Spleen (tissue), 11 donors: ENCODE data around the gene AP1G2. TPM values are rescaled to one million over a fixed set of nuclear protein-coding genes. Genes with fewer than 3 reads are reported as not detected.
"Not testable (repeated sequence)": the region's sequence is repeated elsewhere in the genome, so short reads cannot be mapped to it uniquely, and the experiment has no call there.

ENCODE experiments used
- DNase-seq: peaks from one replicate; pipeline ENCODE4 v3.0.0-alpha.2; 2020
- H3K27ac ChIP-seq, 8 donors: fragments of 200-600 bp; sonication (generic) in 7 of 8; 1 replicate in 4 of 8; 2 replicates in 4 of 8; pipeline versions ENCODE4 v1.5.0 to v1.8.0; 2016 to 2021; ENCODE audit warnings: inconsistent platforms in 4 of 8, mild to moderate bottlenecking in 4 of 8, moderate library complexity in 1 of 8
- H3K27me3 ChIP-seq, 7 donors: fragments of 200-600 bp; sonication (generic) in 6 of 7; replicated peaks in 1 of 7; 1 replicate in 4 of 7; 2 replicates in 3 of 7; pipeline versions ENCODE4 v1.5.0 to v1.8.0; 2016 to 2021; ENCODE audit warnings: inconsistent platforms in 3 of 7, mild to moderate bottlenecking in 1 of 7
- H3K36me3 ChIP-seq, 6 donors: fragments of 200-600 bp; sonication (generic) in 5 of 6; 1 replicate in 4 of 6; 2 replicates in 2 of 6; pipeline versions ENCODE4 v1.5.0 to v1.8.0; 2016 to 2021; ENCODE audit warnings: inconsistent platforms in 2 of 6
- H3K4me1 ChIP-seq, 6 donors: fragments of 200-600 bp; sonication (generic) in 5 of 6; 1 replicate in 3 of 6; 2 replicates in 3 of 6; pipeline versions ENCODE4 v1.5.0 to v1.8.0; 2016 to 2021; ENCODE audit warnings: inconsistent platforms in 3 of 6
- H3K4me3 ChIP-seq, 8 donors: fragments of 200-600 bp; sonication (generic) in 7 of 8; 1 replicate in 4 of 8; 2 replicates in 4 of 8; pipeline versions ENCODE4 v1.5.0 to v1.8.0; 2016 to 2021; ENCODE audit warnings: inconsistent platforms in 4 of 8, mild to moderate bottlenecking in 4 of 8, moderate library complexity in 2 of 8
- H3K9me3 ChIP-seq, 8 donors: fragments of 200-600 bp; sonication (generic) in 7 of 8; 1 replicate in 4 of 8; 2 replicates in 4 of 8; pipeline versions ENCODE4 v1.5.0 to v1.8.0; 2016 to 2021; ENCODE audit warnings: inconsistent platforms in 4 of 8
- POLR2A ChIP-seq, 3 donors: fragments of 450-650 bp; IDR thresholded peaks; one replicate each; pipeline ENCODE4 v1.5.1; 2017; ENCODE audit warnings: antibody characterized with exemption in 3 of 3, mild to moderate bottlenecking in 1 of 3
- POLR2AphosphoS5 ChIP-seq, 3 donors: sonication (generic); formaldehyde crosslinking; IDR thresholded peaks; one replicate each; pipeline ENCODE4 v1.5.1; 2017; ENCODE audit warnings: antibody characterized with exemption in 3 of 3
- WGBS, 5 donors: extraction: QIAGEN DNeasy Blood & Tissue Kit in 3 of 5; methylation state at CpG; one replicate each; pipeline versions ENCODE4 v1.1.5 to v1.1.7; 2013 to 2018; 5-methylcytosine and 5-hydroxymethylcytosine counted together
- intact Hi-C: fragments of 100-400 bp; cut with DNase I; formaldehyde crosslinking; loops from one replicate; pipeline ENCODE4 v1.15.0; 2023; ENCODE audit warnings: low total_unique reads
- polyA plus RNA-seq, 3 donors: library from polyadenylated mRNA; stranded (reverse); fragments of 200-250 nt; gene quantifications; one replicate each; pipeline ENCODE4 v1.2.1, GENCODE V29; 2013
- total RNA-seq, 7 donors: library from RNA; depleted of rRNA in 3 of 7; stranded (reverse); fragments of >200 nt in 3 of 7; fragmentation: NEBNext Ultra II Directional in 4 of 7; extraction: Animal tissue kit (Norgen Biotek cat#: 25700) in 4 of 7; gene quantifications; one replicate each; pipeline versions ENCODE4 v1.1.0 to v1.2.1, GENCODE V29; 2016 to 2021
- TF ChIP-seq, protein P1 (sequence below), 11 experiments: fragments of 200-600 bp in 7 of 11; fragments of 450-650 bp in 4 of 11; sonication (generic) in 4 of 11; IDR thresholded peaks in 8 of 11; conservative IDR thresholded peaks in 3 of 11; 1 replicate in 7 of 11; 2 replicates in 4 of 11; pipeline versions ENCODE4 v1.4.0 to v1.8.0; 2016 to 2021; ENCODE audit warnings: antibody characterized with exemption in 11 of 11, inconsistent platforms in 4 of 11, mild to moderate bottlenecking in 1 of 11
- donor health status: healthy with polysubstance abuse.
- donor health status: DM: no; HTN: no; CAD: no; lungs with moderate emphysema.
- donor health status: DM: no; HTN: no; CAD: no.
- donor health status: Bipolar disorder and iron deficiency.
- donor health status: healthy.
- donor health status: DM: no; HTN: no; CAD: no.
- donor health status: DM: yes; HTN: yes; CAD: no.

AP1G2 gene
- total and polyA plus RNA-seq, 10 donors = 126 to 267 (median 187) TPM

DNA sequence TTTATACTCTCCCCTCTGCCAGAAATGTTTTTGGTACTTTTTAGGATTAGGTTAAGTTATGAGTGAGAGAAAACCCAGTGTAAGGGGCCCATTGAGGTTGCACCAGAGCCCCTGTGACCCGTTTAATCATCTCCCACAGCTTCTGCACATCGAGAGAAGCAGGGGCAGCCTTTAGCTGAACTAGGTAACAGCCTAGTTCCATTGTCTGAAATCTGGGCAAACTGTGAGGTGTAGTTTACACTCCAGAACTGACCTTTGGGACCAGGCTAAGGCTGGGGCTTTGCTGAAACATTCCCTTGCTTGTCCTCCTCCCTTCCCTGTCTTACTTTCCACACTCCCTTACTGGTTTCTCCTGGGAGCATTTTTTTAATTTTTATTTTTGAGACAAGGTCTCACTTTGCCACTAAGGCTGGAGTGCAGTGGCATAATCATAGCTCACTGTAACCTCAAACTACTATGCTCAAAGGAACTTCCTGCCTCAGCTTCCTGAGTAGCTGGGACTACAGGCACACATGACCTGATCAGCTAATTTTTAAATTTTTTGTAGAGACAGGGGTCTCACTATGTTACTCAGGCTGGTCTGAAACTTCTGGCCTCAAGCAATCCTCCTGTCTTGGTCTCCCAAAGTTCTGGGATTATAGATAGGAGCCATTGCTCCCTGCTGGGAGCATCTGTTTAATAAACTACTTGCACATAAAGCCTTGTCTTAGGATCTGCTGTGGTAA lies 42.7 kb upstream of the AP1G2 start:
- Histone ChIP-seq H3K36me3 (no peaks in the 10 kb centered on the region), H3K4me1 (peaks cover 0 to 15% (median 11%) of the 10 kb centered on the region in 6 donors), H3K9me3 (no peaks in the 10 kb centered on the region), H3K27ac (peak overlapping the region; percentile 29 to 77 (median 56)), H3K4me3 (no peak overlapping the region), H3K27me3 (no peaks in the 10 kb centered on the region)
- WGBS, 5 donors = 17 to 33% (median 24%) methylated on average over 2 of the region's 2 CpGs
- TF ChIP-seq POLR2AphosphoS5 (IDR thresholded peaks at IDR 0.05) = no peak
- TF ChIP-seq, protein P1, sequence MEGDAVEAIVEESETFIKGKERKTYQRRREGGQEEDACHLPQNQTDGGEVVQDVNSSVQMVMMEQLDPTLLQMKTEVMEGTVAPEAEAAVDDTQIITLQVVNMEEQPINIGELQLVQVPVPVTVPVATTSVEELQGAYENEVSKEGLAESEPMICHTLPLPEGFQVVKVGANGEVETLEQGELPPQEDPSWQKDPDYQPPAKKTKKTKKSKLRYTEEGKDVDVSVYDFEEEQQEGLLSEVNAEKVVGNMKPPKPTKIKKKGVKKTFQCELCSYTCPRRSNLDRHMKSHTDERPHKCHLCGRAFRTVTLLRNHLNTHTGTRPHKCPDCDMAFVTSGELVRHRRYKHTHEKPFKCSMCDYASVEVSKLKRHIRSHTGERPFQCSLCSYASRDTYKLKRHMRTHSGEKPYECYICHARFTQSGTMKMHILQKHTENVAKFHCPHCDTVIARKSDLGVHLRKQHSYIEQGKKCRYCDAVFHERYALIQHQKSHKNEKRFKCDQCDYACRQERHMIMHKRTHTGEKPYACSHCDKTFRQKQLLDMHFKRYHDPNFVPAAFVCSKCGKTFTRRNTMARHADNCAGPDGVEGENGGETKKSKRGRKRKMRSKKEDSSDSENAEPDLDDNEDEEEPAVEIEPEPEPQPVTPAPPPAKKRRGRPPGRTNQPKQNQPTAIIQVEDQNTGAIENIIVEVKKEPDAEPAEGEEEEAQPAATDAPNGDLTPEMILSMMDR (IDR thresholded peaks at IDR 0.05 in 8 of 11, conservative IDR thresholded peaks at IDR 0.05 in 3 of 11) = no peak
- no peak for TF ChIP-seq POLR2A (IDR thresholded peaks at IDR 0.05)
- DNase-seq = no peak
- intact Hi-C loops = no loop called here

DNA sequence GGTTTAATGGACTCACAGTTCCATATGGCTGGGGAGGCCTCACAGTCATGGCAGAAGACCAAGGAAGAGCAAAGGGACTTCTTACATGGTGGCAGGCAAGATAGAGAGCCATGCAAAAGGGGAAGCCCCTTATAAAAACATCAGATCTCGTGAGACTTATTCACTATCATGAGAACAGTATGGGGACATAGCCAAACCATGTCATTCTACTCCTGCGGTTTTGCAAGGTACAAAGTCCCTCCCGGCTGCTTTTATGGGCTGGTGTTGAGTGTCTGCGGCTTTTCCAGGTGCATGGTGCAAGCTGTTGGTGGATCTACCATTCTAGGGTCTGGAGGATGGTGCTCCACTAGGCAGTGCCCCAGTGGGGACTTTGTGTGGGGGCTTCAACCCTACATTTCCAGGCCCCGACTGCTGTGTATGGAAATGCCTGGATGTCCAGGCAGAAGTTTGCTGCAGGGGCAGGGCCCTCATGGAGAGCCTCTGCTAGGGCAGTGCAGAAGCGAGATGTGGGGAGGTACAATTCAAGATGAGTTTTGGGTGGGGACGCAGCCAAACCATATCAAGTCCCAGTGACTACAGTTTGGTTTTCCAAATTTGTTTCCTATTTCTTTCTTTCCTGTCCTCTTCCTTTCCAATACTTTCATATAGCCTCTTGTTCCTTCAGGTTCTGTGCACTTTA lies 42.0 kb upstream of the AP1G2 start:
- H3K27me3 ChIP-seq, DNase-seq, H3K4me3 ChIP-seq, H3K9me3 ChIP-seq, H3K36me3 ChIP-seq, intact Hi-C loops: not testable (repeated sequence)
- Histone ChIP-seq H3K4me1 (peaks cover 0 to 15% (median 11%) of the 10 kb centered on the region in 6 donors), H3K27ac (peak overlapping the region in 6 of 8 donors; percentile 38 to 77 (median 62))
- WGBS, 5 donors = 63 to 77% (median 66%) methylated on average over 6 to 7 of the region's 7 CpGs

DNA sequence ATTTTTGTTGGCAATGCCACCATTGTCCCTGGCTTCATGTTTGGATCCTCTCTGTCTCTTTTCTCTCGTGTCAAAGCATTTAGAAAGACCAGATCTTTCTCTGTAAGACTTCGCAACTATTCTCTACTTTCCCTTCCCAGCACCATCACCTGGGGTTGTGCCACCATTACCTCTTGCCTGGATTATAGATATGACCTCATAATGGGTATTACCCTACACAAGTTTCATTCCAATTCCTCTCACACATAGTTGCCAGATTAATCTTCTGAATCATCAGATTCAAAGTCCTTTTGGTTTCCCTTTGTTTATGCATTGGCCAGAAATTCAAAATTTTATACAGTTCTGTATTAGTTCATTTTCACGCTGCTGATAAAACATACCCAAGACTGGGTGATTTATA lies 41.4 kb upstream of the AP1G2 start:
- TF ChIP-seq, protein P1 (IDR thresholded peaks at IDR 0.05 in 8 of 11, conservative IDR thresholded peaks at IDR 0.05 in 3 of 11) = no peak
- TF ChIP-seq POLR2A (IDR thresholded peaks at IDR 0.05) (no peak), POLR2AphosphoS5 (IDR thresholded peaks at IDR 0.05) (no peak)
- Histone ChIP-seq H3K36me3 (no peaks in the 10 kb centered on the region), H3K27ac (no peak overlapping the region), H3K4me1 (peaks cover 0 to 15% (median 11%) of the 10 kb centered on the region in 6 donors), H3K4me3 (no peak overlapping the region), H3K9me3 (no peaks in the 10 kb centered on the region), H3K27me3 (no peaks in the 10 kb centered on the region)
- DNase-seq = no peak
- intact Hi-C loops = no loop called here
- WGBS, 5 donors = 79 to 92% (median 90%) methylated on average over 3 of the region's 3 CpGs

DNA sequence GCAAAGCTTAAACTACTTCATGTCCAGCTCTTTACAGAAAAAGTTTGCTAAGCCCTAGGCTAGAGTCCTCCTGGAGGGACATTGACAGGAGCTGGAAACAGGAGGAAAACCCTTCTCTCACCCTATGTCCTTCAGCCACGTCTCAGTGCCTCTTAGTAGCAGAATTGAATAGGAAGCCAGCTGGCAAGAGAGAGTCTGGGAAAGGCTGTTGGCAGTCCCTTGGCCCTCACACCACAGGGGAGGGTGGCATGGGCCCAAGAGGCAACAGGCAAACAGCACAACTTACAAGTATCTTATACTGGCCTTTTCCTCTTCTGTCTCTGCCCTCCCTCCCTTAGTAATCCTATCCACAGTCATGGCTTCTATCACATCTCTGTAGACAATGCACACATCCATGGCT lies 40.9 kb upstream of the AP1G2 start:
- WGBS, 5 donors = 31 to 93% (median 48%) methylated on average over 1 of the region's 1 CpG
- Histone ChIP-seq H3K36me3 (no peaks in the 10 kb centered on the region), H3K4me1 (peaks cover 0 to 15% (median 11%) of the 10 kb centered on the region in 6 donors), H3K27me3 (no peaks in the 10 kb centered on the region), H3K27ac (no peak overlapping the region), H3K9me3 (no peaks in the 10 kb centered on the region), H3K4me3 (no peak overlapping the region)
- DNase-seq = no peak
- no peak for TF ChIP-seq POLR2A (IDR thresholded peaks at IDR 0.05)
- TF ChIP-seq, protein P1 (IDR thresholded peaks at IDR 0.05 in 8 of 11, conservative IDR thresholded peaks at IDR 0.05 in 3 of 11) = no peak
- TF ChIP-seq POLR2AphosphoS5 (IDR thresholded peaks at IDR 0.05) = no peak
- intact Hi-C loops = no loop called here
